HepG2 (cell line): ENCODE measurements around the gene DDAH2. TPM values are rescaled to one million over a fixed set of nuclear protein-coding genes. Genes with fewer than 3 reads are reported as not detected.
A peak's percentile ranks its signal among the peaks of the same experiment; 100 is the strongest.

Experiments
- ARID4A ChIP-seq: sonication (generic); formaldehyde crosslinking; IDR thresholded peaks from 2 replicates; pipeline ENCODE4 v1.5.0; 2020; ENCODE audit warnings: mild to moderate bottlenecking, missing genetic modification reagents, borderline replicate concordance
- HNF4A ChIP-seq: sonication (generic); formaldehyde crosslinking; IDR thresholded peaks from 2 replicates; pipeline ENCODE4 v1.4.0; 2020; ENCODE audit warnings: missing genetic modification reagents
- MYPOP ChIP-seq: sonication (generic); formaldehyde crosslinking; IDR thresholded peaks from 2 replicates; pipeline ENCODE4 v1.8.1; 2023; ENCODE audit warnings: mild to moderate bottlenecking, moderate library complexity, missing genetic modification reagents
- RBM22 ChIP-seq: fragments of 200-400 bp; formaldehyde crosslinking; optimal IDR thresholded peaks from 2 replicates; pipeline ENCODE3; 2017; ENCODE audit warnings: mild to moderate bottlenecking, low read length, moderate library complexity
- RNF219 ChIP-seq: sonication (generic); formaldehyde crosslinking; IDR thresholded peaks from 2 replicates; pipeline ENCODE4 v1.5.0; 2020; ENCODE audit warnings: mild to moderate bottlenecking, missing genetic modification reagents
- SRSF1 ChIP-seq: fragments of 200-400 bp; formaldehyde crosslinking; optimal IDR thresholded peaks from 2 replicates; pipeline ENCODE3; 2017; ENCODE audit warnings: mild to moderate bottlenecking, low read depth, low read length, moderate library complexity
- ZNF691 ChIP-seq: sonication (generic); formaldehyde crosslinking; IDR thresholded peaks from 2 replicates; pipeline ENCODE4 v1.4.0; 2020; ENCODE audit warnings: missing genetic modification reagents, low read depth, mild to moderate bottlenecking, borderline replicate concordance
- ZNF792 ChIP-seq: IDR thresholded peaks from 2 replicates; pipeline ENCODE4 v1.6.1; 2016
- polyA plus RNA-seq, 8 experiments: library from polyadenylated mRNA; depleted of rRNA in 3 of 8; stranded (reverse) in 7 of 8; unstranded in 1 of 8; fragments of >200 nt; fragmentation: Illumina TruSeq in 4 of 8; extraction: Trizol in 4 of 8; gene quantifications; 2 replicates each; pipeline versions ENCODE4 v1.2.1 to v1.2.3, GENCODE V29; 2011 to 2016; ENCODE audit warnings: low read depth in 4 of 8, missing spikeins in 1 of 8, mixed read lengths in 1 of 8; ENCODE audit not compliant: insufficient read depth in 1 of 8
- total RNA-seq, 5 experiments: library from RNA; depleted of rRNA; stranded (reverse); fragments of >200 nt; fragmentation: Illumina TruSeq; extraction: Trizol; gene quantifications; 2 replicates each; pipeline ENCODE4 v1.2.3, GENCODE V29; 2016; ENCODE audit warnings: low read depth in 1 of 5
- TF ChIP-seq, protein P1 (sequence below): IDR thresholded peaks from 2 replicates; pipeline ENCODE4 v1.6.1; 2016; ENCODE audit warnings: low read depth, missing genetic modification reagents, missing compliant biosample characterization
- TF ChIP-seq, protein P2 (sequence below): sonication (generic); formaldehyde crosslinking; IDR thresholded peaks from 2 replicates; pipeline ENCODE4 v1.4.0; 2020; ENCODE audit warnings: missing genetic modification reagents; ENCODE audit errors: not compliant biosample characterization
- TF ChIP-seq, protein P3 (sequence below): sonication (generic); formaldehyde crosslinking; IDR thresholded peaks from 2 replicates; pipeline ENCODE4 v1.4.0; 2020; ENCODE audit warnings: mild to moderate bottlenecking, missing genetic modification reagents

The DDAH2 gene
- total and polyA plus RNA-seq, 2 of the 13 experiments (the other 11 are each of a cell fraction or from before 2014, with no cell fraction given), result 16.4 to 21.1 TPM

DNA sequence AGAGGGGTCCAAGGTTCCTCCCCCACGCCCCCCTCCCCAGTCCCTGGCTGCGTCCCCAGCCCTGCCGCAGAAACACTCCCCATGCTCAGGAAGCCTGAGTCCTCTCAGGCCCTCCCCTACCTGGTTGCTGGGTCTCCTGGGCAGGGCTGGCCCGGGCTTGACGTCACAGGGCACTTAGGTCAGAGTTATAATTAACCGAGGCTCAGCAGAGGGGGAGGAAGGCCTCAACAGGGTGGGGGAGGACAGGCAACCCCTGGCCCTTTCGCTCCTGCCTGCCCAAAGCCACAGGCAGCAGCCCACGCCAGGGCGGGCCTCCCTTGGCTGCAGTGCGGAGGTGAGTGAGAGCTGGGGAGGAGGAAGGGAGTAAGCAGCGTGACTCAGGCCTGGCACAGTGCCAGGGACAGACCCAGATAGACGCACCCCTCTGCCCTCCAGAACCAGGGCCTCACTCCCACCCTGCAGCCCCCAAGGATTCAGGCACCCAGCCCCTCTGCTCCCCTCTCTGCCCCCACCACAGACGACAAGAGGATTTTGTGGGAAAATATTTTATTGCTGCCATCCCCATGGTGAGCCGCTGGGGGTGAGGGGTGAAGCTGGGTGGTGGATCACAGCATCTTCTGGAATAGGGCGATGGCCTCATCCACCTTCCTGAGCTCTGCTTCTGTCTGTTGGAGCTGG is 48.0 kb upstream of the DDAH2 start, which contains the start of gene VWA7 (continued):
- TF ChIP-seq, protein P1, sequence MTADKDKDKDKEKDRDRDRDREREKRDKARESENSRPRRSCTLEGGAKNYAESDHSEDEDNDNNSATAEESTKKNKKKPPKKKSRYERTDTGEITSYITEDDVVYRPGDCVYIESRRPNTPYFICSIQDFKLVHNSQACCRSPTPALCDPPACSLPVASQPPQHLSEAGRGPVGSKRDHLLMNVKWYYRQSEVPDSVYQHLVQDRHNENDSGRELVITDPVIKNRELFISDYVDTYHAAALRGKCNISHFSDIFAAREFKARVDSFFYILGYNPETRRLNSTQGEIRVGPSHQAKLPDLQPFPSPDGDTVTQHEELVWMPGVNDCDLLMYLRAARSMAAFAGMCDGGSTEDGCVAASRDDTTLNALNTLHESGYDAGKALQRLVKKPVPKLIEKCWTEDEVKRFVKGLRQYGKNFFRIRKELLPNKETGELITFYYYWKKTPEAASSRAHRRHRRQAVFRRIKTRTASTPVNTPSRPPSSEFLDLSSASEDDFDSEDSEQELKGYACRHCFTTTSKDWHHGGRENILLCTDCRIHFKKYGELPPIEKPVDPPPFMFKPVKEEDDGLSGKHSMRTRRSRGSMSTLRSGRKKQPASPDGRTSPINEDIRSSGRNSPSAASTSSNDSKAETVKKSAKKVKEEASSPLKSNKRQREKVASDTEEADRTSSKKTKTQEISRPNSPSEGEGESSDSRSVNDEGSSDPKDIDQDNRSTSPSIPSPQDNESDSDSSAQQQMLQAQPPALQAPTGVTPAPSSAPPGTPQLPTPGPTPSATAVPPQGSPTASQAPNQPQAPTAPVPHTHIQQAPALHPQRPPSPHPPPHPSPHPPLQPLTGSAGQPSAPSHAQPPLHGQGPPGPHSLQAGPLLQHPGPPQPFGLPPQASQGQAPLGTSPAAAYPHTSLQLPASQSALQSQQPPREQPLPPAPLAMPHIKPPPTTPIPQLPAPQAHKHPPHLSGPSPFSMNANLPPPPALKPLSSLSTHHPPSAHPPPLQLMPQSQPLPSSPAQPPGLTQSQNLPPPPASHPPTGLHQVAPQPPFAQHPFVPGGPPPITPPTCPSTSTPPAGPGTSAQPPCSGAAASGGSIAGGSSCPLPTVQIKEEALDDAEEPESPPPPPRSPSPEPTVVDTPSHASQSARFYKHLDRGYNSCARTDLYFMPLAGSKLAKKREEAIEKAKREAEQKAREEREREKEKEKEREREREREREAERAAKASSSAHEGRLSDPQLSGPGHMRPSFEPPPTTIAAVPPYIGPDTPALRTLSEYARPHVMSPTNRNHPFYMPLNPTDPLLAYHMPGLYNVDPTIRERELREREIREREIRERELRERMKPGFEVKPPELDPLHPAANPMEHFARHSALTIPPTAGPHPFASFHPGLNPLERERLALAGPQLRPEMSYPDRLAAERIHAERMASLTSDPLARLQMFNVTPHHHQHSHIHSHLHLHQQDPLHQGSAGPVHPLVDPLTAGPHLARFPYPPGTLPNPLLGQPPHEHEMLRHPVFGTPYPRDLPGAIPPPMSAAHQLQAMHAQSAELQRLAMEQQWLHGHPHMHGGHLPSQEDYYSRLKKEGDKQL (CRISPR knock-in tag), result 0 out of 2 replicates have a peak, but pooled peaks have one; percentile 32
- peak; percentile 34 for TF ChIP-seq SRSF1
- TF ChIP-seq HNF4A (CRISPR knock-in tag), result no peak; the same call in 1 of the 2 replicates
- TF ChIP-seq, protein P2, sequence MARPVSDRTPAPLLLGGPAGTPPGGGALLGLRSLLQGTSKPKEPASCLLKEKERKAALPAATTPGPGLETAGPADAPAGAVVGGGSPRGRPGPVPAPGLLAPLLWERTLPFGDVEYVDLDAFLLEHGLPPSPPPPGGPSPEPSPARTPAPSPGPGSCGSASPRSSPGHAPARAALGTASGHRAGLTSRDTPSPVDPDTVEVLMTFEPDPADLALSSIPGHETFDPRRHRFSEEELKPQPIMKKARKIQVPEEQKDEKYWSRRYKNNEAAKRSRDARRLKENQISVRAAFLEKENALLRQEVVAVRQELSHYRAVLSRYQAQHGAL, result no peak
- TF ChIP-seq, protein P3, sequence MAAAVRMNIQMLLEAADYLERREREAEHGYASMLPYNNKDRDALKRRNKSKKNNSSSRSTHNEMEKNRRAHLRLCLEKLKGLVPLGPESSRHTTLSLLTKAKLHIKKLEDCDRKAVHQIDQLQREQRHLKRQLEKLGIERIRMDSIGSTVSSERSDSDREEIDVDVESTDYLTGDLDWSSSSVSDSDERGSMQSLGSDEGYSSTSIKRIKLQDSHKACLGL (CRISPR knock-in tag), result 0 out of 2 replicates have a peak, but pooled peaks have one; percentile 34
- TF ChIP-seq RBM22, result peak; percentile 98
- 0 out of 2 replicates have a peak, but pooled peaks have one; percentile 52 for TF ChIP-seq ZNF792 (CRISPR knock-in tag)
- no peak for TF ChIP-seq RNF219 (CRISPR knock-in tag)
- TF ChIP-seq ZNF691, result peak; percentile 81; the same call in 1 of the 2 replicates
- TF ChIP-seq MYPOP, result 0 out of 2 replicates have a peak, but pooled peaks have one; percentile 14
- TF ChIP-seq ARID4A (CRISPR knock-in tag), result peak; percentile 84; the same call in 1 of the 2 replicates
